PC-3 (cell line): ENCODE results near the gene PPP1R1C. TPM values are rescaled to one million over a fixed set of nuclear protein-coding genes. Genes with fewer than 3 reads are reported as not detected.
"Not testable (repeated sequence)": the region's sequence is repeated elsewhere in the genome, so short reads cannot be mapped to it uniquely, and the experiment has no call there.

ENCODE experiments used
- ATAC-seq: fragments of 200-7000 bp; cut with Tn5 transposase; 2 replicates; pipeline ENCODE4 v1.9.1; 2020; ENCODE audit warnings: mild to moderate bottlenecking, moderate library complexity
- BruUV-seq: library from RNA; stranded (reverse); fragments of 400-500 nt; replicated peaks from 2 replicates; lab custom pipeline; 2021; lab: Mats Ljungman, UMichigan
- CTCF ChIA-PET: fragments of 300-600 bp; sonication (Branson Sonifier 250); formaldehyde crosslinking; loops from one replicate; lab custom pipeline; 2022; ENCODE audit warnings: antibody characterized with exemption; lab: Charles Lee
- POLR2A ChIA-PET: fragments of 300-600 bp; sonication (Branson Sonifier 250); formaldehyde crosslinking; loops from one replicate; lab custom pipeline; 2022; ENCODE audit warnings: antibody characterized with exemption; ENCODE audit not compliant: unreplicated experiment; lab: Charles Lee
- DNase-seq: peaks from one replicate; pipeline ENCODE4 v3.0.0-alpha.2; 2015
- H2AFZ ChIP-seq: fragments of 300-600 bp; sonication (generic); 2 replicates; pipeline ENCODE4 v1.6.0; 2016; ENCODE audit warnings: antibody characterized with exemption, low read length
- H3F3A ChIP-seq: fragments of 300-600 bp; sonication (generic); one replicate; pipeline ENCODE4 v1.6.0; 2017; ENCODE audit warnings: antibody characterized with exemption, low read length, control low read depth, mild to moderate bottlenecking; ENCODE audit not compliant: unreplicated experiment
- H3K27ac ChIP-seq: fragments of 300-600 bp; sonication (generic); 2 replicates; pipeline ENCODE4 v1.5.1; 2016; ENCODE audit warnings: mild to moderate bottlenecking, low read length
- H3K27me3 ChIP-seq: fragments of 300-600 bp; sonication (generic); 2 replicates; pipeline ENCODE4 v1.6.1; 2016; ENCODE audit warnings: low read length, mixed read lengths
- H3K36me3 ChIP-seq: fragments of 300-600 bp; sonication (generic); 2 replicates; pipeline ENCODE4 v1.6.1; 2016; ENCODE audit warnings: low read depth, mixed run types, low read length, mixed read lengths
- H3K4me1 ChIP-seq: fragments of 300-600 bp; sonication (generic); 2 replicates; pipeline ENCODE4 v1.5.1; 2016; ENCODE audit warnings: low read length; ENCODE audit not compliant: insufficient read depth
- H3K4me2 ChIP-seq: fragments of 300-600 bp; sonication (generic); 2 replicates; pipeline ENCODE4 v1.6.0; 2016; ENCODE audit warnings: low read length
- H3K4me3 ChIP-seq: fragments of 300-600 bp; sonication (generic); 2 replicates; pipeline ENCODE4 v1.5.1; 2016; ENCODE audit warnings: mild to moderate bottlenecking, low read length, mixed read lengths
- H3K79me2 ChIP-seq: fragments of 300-600 bp; sonication (generic); 2 replicates; pipeline ENCODE4 v1.6.1; 2017; ENCODE audit warnings: low read length, mixed read lengths
- H3K9ac ChIP-seq: fragments of 300-600 bp; sonication (generic); 2 replicates; pipeline ENCODE4 v1.6.0; 2016; ENCODE audit warnings: mild to moderate bottlenecking, low read length
- H3K9me2 ChIP-seq: fragments of 300-600 bp; sonication (generic); replicated peaks from 2 replicates; pipeline ENCODE4 v1.6.1; 2016; ENCODE audit warnings: mixed run types, low read length, mixed read lengths
- H3K9me3 ChIP-seq: fragments of 300-600 bp; sonication (generic); 2 replicates; pipeline ENCODE4 v1.6.1; 2016; ENCODE audit warnings: low read length, mixed read lengths
- H4K20me1 ChIP-seq: fragments of 300-600 bp; sonication (generic); 2 replicates; pipeline ENCODE4 v1.6.1; 2016; ENCODE audit warnings: low read length, mixed read lengths
- CTCF ChIP-seq: fragments of 300-600 bp; sonication (generic); conservative IDR thresholded peaks from 2 replicates; pipeline ENCODE4 v1.5.1; 2017; ENCODE audit warnings: antibody characterized with exemption, low read depth, mild to moderate bottlenecking, low read length
- EZH2 ChIP-seq: fragments of 300-600 bp; sonication (generic); IDR thresholded peaks from one replicate; pipeline ENCODE4 v1.6.1; 2017; ENCODE audit warnings: antibody characterized with exemption, mild to moderate bottlenecking, low read length; ENCODE audit not compliant: unreplicated experiment
- EZH2phosphoT487 ChIP-seq: fragments of 300-600 bp; sonication (generic); IDR thresholded peaks from 2 replicates; pipeline ENCODE4 v1.6.1; 2018; ENCODE audit warnings: mild to moderate bottlenecking, antibody characterized with exemption, low read length, borderline replicate concordance
- intact Hi-C: fragments of 100-400 bp; cut with micrococcal nuclease; formaldehyde crosslinking; loops from 2 replicates; pipeline ENCODE4 v1.9.0; 2023
- total RNA-seq: library from RNA; depleted of rRNA; stranded (reverse); fragments of >200 nt; gene quantifications from 2 replicates; pipeline ENCODE4 v1.2.3, GENCODE V29; 2014

Gene PPP1R1C
- total RNA-seq, 1 experiment from 2014 or later: 1.4 TPM

- Histone ChIP-seq H3K9ac (no peak overlapping the region), H3K36me3 (no peaks in the 10 kb centered on the region), H3F3A (peaks cover 3% of the 10 kb centered on the region), H3K4me1 (peaks cover 39% of the 10 kb centered on the region), H3K79me2 (no peaks in the 10 kb centered on the region), H3K9me3 (no peaks in the 10 kb centered on the region), H3K4me2 (peak overlapping the region; percentile 57), H2AFZ (no peak overlapping the region; the same call in 1 of the 2 replicates), H4K20me1 (no peaks in the 10 kb centered on the region), H3K27ac (peak overlapping the region; percentile 57), H3K4me3 (0 out of 2 replicates have a peak overlapping the region, but pooled peaks have one; percentile 7), H3K27me3 (no peaks in the 10 kb centered on the region), H3K9me2 (no peaks in the 10 kb centered on the region)
- peak; percentile 14 for ATAC-seq
- CTCF ChIA-PET: interaction anchor here (0.6 kb wide), 1 partner anchor 105 kb away, joined by 3 read pairs; no protein-coding TSS in a partner anchor
- POLR2A ChIA-PET: interaction anchor here (0.6 kb wide), 1 partner anchor 210 kb away, joined by 3 read pairs; no protein-coding TSS in a partner anchor
- intact Hi-C loops: loop anchor here (2.0 kb wide), 2 partner anchors 122 to 212 kb away; no protein-coding TSS in a partner anchor
- BruUV-seq: no TSS peak
- TF ChIP-seq EZH2 (no peak), CTCF (no peak), EZH2phosphoT487 (no peak)
- DNase-seq: peak; percentile 82
These were observed 30.6 kb upstream of the PPP1R1C start for GRCh38 chr2:181955010-181955409.

GRCh38 chr2:181955866-181956265 lies 29.8 kb upstream of the PPP1R1C start:
- H3F3A ChIP-seq, H3K36me3 ChIP-seq, H4K20me1 ChIP-seq, H3K27ac ChIP-seq, POLR2A ChIA-PET, H3K27me3 ChIP-seq, H3K9ac ChIP-seq, H3K9me3 ChIP-seq, CTCF ChIA-PET, H3K9me2 ChIP-seq, H3K79me2 ChIP-seq, H3K4me2 ChIP-seq, BruUV-seq, H2AFZ ChIP-seq, DNase-seq, H3K4me3 ChIP-seq, ATAC-seq: not testable (repeated sequence)
- peaks cover 43% of the 10 kb centered on the region for H3K4me1 ChIP-seq
- intact Hi-C loops: loop anchor here (2.0 kb wide), 2 partner anchors 121 to 213 kb away; no protein-coding TSS in a partner anchor

GRCh38 chr2:181957668-181958067 lies 28.0 kb upstream of the PPP1R1C start:
- H3K9me3 ChIP-seq: no peaks in the 10 kb centered on the region
- no peaks in the 10 kb centered on the region for H4K20me1 ChIP-seq
- DNase-seq (no peak), ATAC-seq (no peak)
- H3K36me3 ChIP-seq: no peaks in the 10 kb centered on the region
- no peak overlapping the region for H2AFZ ChIP-seq
- no peak overlapping the region for H3K9ac ChIP-seq
- intact Hi-C loops: loop anchor here (2.0 kb wide), 1 partner anchor 109 kb away; no protein-coding TSS in a partner anchor
- ChIA-PET POLR2A (interaction anchor here (0.6 to 0.7 kb wide), 2 partner anchors 10 to 109 kb away, joined by 5 read pairs; no protein-coding TSS in a partner anchor), CTCF (no interaction called here)
- no peaks in the 10 kb centered on the region for H3K27me3 ChIP-seq
- peaks cover 3% of the 10 kb centered on the region for H3F3A ChIP-seq
- TF ChIP-seq CTCF (no peak), EZH2 (no peak), EZH2phosphoT487 (no peak)
- H3K27ac ChIP-seq: no peak overlapping the region
- no peak overlapping the region for H3K4me2 ChIP-seq
- no peaks in the 10 kb centered on the region for H3K9me2 ChIP-seq
- no peaks in the 10 kb centered on the region for H3K79me2 ChIP-seq
- BruUV-seq: no TSS peak
- H3K4me3 ChIP-seq: no peak overlapping the region
- peaks cover 43% of the 10 kb centered on the region for H3K4me1 ChIP-seq
